Stimulated activated CD8-positive, alpha-beta memory T cell treated with anti-CD3 and anti-CD28 coated beads, Interleukin-2, amount 100 ng/mL, for 1 hour (primary cell): ENCODE measurements around the gene SLC25A51.

Experiments used
- DNase-seq, 2 donors: peaks; one replicate each; pipeline ENCODE4 v3.0.0-alpha.2; 2020; ENCODE audit warnings: low read depth in 2 of 2

The SLC25A51 gene

GRCh38 chr9:37936965-37937364 is 33.0 kb upstream of the SLC25A51 start:
- no peak for DNase-seq

- DNase-seq = no peak
Observed at GRCh38 chr9:37936376-37936775, 32.4 kb upstream of the SLC25A51 start.

GRCh38 chr9:37935096-37935495 is 31.2 kb upstream of the SLC25A51 start:
- no peak for DNase-seq

- no peak for DNase-seq
Observed at GRCh38 chr9:37931592-37931991, 27.7 kb upstream of the SLC25A51 start.

- no peak for DNase-seq
Observed at GRCh38 chr9:37929441-37929895, 25.5 kb upstream of the SLC25A51 start.

GRCh38 chr9:37928552-37929430 is 24.9 kb upstream of the SLC25A51 start:
- DNase-seq = no peak

- no peak for DNase-seq
Observed at GRCh38 chr9:37927601-37928551, 23.9 kb upstream of the SLC25A51 start.

- DNase-seq = no peak
Observed at GRCh38 chr9:37927132-37927531, 23.2 kb upstream of the SLC25A51 start.

- no peak for DNase-seq
Observed at GRCh38 chr9:37926737-37927118, 22.8 kb upstream of the SLC25A51 start.

- DNase-seq = no peak
Observed at GRCh38 chr9:37925786-37926736, 22.1 kb upstream of the SLC25A51 start.

GRCh38 chr9:37925006-37925405 is 21.1 kb upstream of the SLC25A51 start:
- no peak for DNase-seq

GRCh38 chr9:37924538-37924937 is 20.6 kb upstream of the SLC25A51 start:
- no peak for DNase-seq

- no peak for DNase-seq
Observed at GRCh38 chr9:37923796-37924427, 20.0 kb upstream of the SLC25A51 start.

GRCh38 chr9:37923118-37923795 is 19.3 kb upstream of the SLC25A51 start:
- DNase-seq = no peak

GRCh38 chr9:37922363-37923117 is 18.6 kb upstream of the SLC25A51 start:
- DNase-seq = no peak

GRCh38 chr9:37921546-37922300 is 17.8 kb upstream of the SLC25A51 start:
- no peak for DNase-seq

- DNase-seq = no peak
Observed at GRCh38 chr9:37921168-37921510, 17.2 kb upstream of the SLC25A51 start.

- no peak for DNase-seq
Observed at GRCh38 chr9:37920471-37921167, 16.7 kb upstream of the SLC25A51 start.
